ENCODE data around the gene PTH2R.
"Not testable (repeated sequence)": the region's sequence is repeated elsewhere in the genome, so short reads cannot be mapped to it uniquely, and the experiment has no call there.

GRCh38 chr2:208377344-208377860, 29.2 kb upstream of the PTH2R start:
- TF ChIP-seq POLR2A, CTCF (IDR thresholded peaks at IDR 0.05): not testable (repeated sequence)
